GOT3 (cell line): Measurements from ENCODE around the gene OR1F1.

Experiments used
- DNase-seq: peaks from one replicate; lab custom pipeline; 2025; ENCODE audit warnings: mixed read lengths; lab: John Stamatoyannopoulos, UW

The OR1F1 gene

GRCh38 chr16:3249020-3249419 is 61.0 kb downstream of the OR1F1 start:
- no peak for DNase-seq

- DNase-seq: no peak
Measured at GRCh38 chr16:3249451-3249850, 61.4 kb downstream of the OR1F1 start.

- DNase-seq: no peak
Measured at GRCh38 chr16:3252967-3253366, 65.0 kb downstream of the OR1F1 start.

- no peak for DNase-seq
Measured at GRCh38 chr16:3254309-3254708, 66.3 kb downstream of the OR1F1 start.
